ENCODE data around the gene MMS19.
"Not testable (repeated sequence)": the region's sequence is repeated elsewhere in the genome, so short reads cannot be mapped to it uniquely, and the experiment has no call there.

Gene MMS19

GRCh38 chr10:97425964-97426775 is 72.1 kb downstream of the MMS19 start, which contains the start of gene PGAM1:
TSS of gene PGAM1 (plus strand) at chr10:97426191. CDS start at chr10:97426308, 117 bp downstream.
- TF ChIP-seq CTCF (IDR thresholded peaks at IDR 0.05; ENCODE audit: low read depth, low read length): peak; percentile 44
- peak within 1 kb of the TSS; percentile 91 for H3K4me3 ChIP-seq (ENCODE audit: low read depth, low read length)

- H3K4me3 ChIP-seq (ENCODE audit: low read depth, low read length): not testable (repeated sequence)
Observed at GRCh38 chr10:97423757-97424098, 74.5 kb downstream of the MMS19 start.

GRCh38 chr10:97416565-97416964 is 81.7 kb downstream of the MMS19 start:
- H3K4me3 ChIP-seq (ENCODE audit: low read depth, low read length): no peak overlapping the region
- TF ChIP-seq CTCF (IDR thresholded peaks at IDR 0.05; ENCODE audit: low read depth, low read length): no peak

GRCh38 chr10:97412891-97413304 is 85.3 kb downstream of the MMS19 start:
- TF ChIP-seq CTCF (IDR thresholded peaks at IDR 0.05; ENCODE audit: low read depth, low read length): no peak
- H3K4me3 ChIP-seq (ENCODE audit: low read depth, low read length): no peak overlapping the region

GRCh38 chr10:97411406-97411805 is 86.8 kb downstream of the MMS19 start:
- no peak for TF ChIP-seq CTCF (IDR thresholded peaks at IDR 0.05; ENCODE audit: low read depth, low read length)
- no peak overlapping the region for H3K4me3 ChIP-seq (ENCODE audit: low read depth, low read length)

GRCh38 chr10:97408496-97408992 is 89.7 kb downstream of the MMS19 start:
- TF ChIP-seq CTCF (IDR thresholded peaks at IDR 0.05; ENCODE audit: low read depth, low read length): no peak

More at GRCh38 chr10:97408496-97408992, 89.7 kb downstream of the MMS19 start:
- no peak overlapping the region for H3K4me3 ChIP-seq (ENCODE audit: low read depth, low read length)

Measured in WI38 (cell line).